ENCODE results near the gene UBAP1L. TPM values are rescaled to one million over a fixed set of nuclear protein-coding genes. Genes with fewer than 3 reads are reported as not detected.

The UBAP1L gene
- total RNA-seq, 1 donor from 2014 or later: 1.8 TPM

- Histone ChIP-seq H3K9ac (ENCODE audit: low read length) (no peak overlapping the region), H3K27ac (ENCODE audit: low read depth, low read length) (peak overlapping the region; percentile 22), H3K4me1 (ENCODE audit: insufficient read depth, low read length) (no peaks in the 10 kb centered on the region), H3K4me3 (ENCODE audit: insufficient read depth, low read depth, low read length) (no peak overlapping the region), H3K27me3 (ENCODE audit: insufficient read depth, low read length) (no peaks in the 10 kb centered on the region), H2AFZ (ENCODE audit: low read depth, low read length) (no peak overlapping the region), H3K9me3 (ENCODE audit: insufficient read depth, low read depth, low read length) (no peaks in the 10 kb centered on the region), H3K79me2 (ENCODE audit: insufficient read depth, low read length) (no peaks in the 10 kb centered on the region), H4K20me1 (ENCODE audit: insufficient read depth, low read length) (peaks cover 8% of the 10 kb centered on the region), H3K4me2 (ENCODE audit: low read length) (no peak overlapping the region), H3K36me3 (ENCODE audit: insufficient read depth, low read length) (peaks cover 4% of the 10 kb centered on the region)
- no peaks in the 10 kb centered on the region for H3K9me3 Mint-ChIP-seq (ENCODE audit: unreplicated experiment)
- FAIRE-seq (no peak), DNase-seq (ENCODE audit: low read depth) (peak; percentile 66)
- TF ChIP-seq CTCF (IDR thresholded peaks at IDR 0.05; ENCODE audit: insufficient read depth, low read depth, low read length) (no peak), EZH2 (IDR thresholded peaks at IDR 0.05; ENCODE audit: insufficient read depth, low read length) (no peak)
- peak overlapping the region; percentile 23 for H3K27ac Mint-ChIP-seq (ENCODE audit: unreplicated experiment)
- H3K4me1 Mint-ChIP-seq (ENCODE audit: low read depth, unreplicated experiment): no peaks in the 10 kb centered on the region
- peaks cover 21% of the 10 kb centered on the region for H3K36me3 Mint-ChIP-seq (ENCODE audit: low read depth, unreplicated experiment)
- no peaks in the 10 kb centered on the region for H3K27me3 Mint-ChIP-seq (ENCODE audit: low read depth, unreplicated experiment)
- H3K4me3 Mint-ChIP-seq (ENCODE audit: unreplicated experiment): no peak overlapping the region
These were observed 4.2 kb downstream of the UBAP1L start for GRCh38 chr15:65110676-65111292.

GRCh38 chr15:65106011-65106590 lies 8.9 kb downstream of the UBAP1L start:
- H3K27me3 ChIP-seq (ENCODE audit: insufficient read depth, low read length): no peaks in the 10 kb centered on the region
- Mint-ChIP-seq H3K4me1 (ENCODE audit: low read depth, unreplicated experiment) (peaks cover 4% of the 10 kb centered on the region), H3K36me3 (ENCODE audit: low read depth, unreplicated experiment) (peaks cover 19% of the 10 kb centered on the region), H3K27me3 (ENCODE audit: low read depth, unreplicated experiment) (peaks cover 14% of the 10 kb centered on the region), H3K9me3 (ENCODE audit: unreplicated experiment) (no peaks in the 10 kb centered on the region), H3K4me3 (ENCODE audit: unreplicated experiment) (no peak overlapping the region), H3K27ac (ENCODE audit: unreplicated experiment) (no peak overlapping the region)
- H3K27ac ChIP-seq (ENCODE audit: low read depth, low read length): no peak overlapping the region
- DNase-seq (ENCODE audit: low read depth) (no peak), FAIRE-seq (no peak)
- no peak overlapping the region for H2AFZ ChIP-seq (ENCODE audit: low read depth, low read length)
- H3K4me2 ChIP-seq (ENCODE audit: low read length): no peak overlapping the region
- no peaks in the 10 kb centered on the region for H3K9me3 ChIP-seq (ENCODE audit: insufficient read depth, low read depth, low read length)
- H3K36me3 ChIP-seq (ENCODE audit: insufficient read depth, low read length): peaks cover 4% of the 10 kb centered on the region
- no peak overlapping the region for H3K4me3 ChIP-seq (ENCODE audit: insufficient read depth, low read depth, low read length)
- H3K9ac ChIP-seq (ENCODE audit: low read length): no peak overlapping the region
- TF ChIP-seq EZH2 (IDR thresholded peaks at IDR 0.05; ENCODE audit: insufficient read depth, low read length) (no peak), CTCF (IDR thresholded peaks at IDR 0.05; ENCODE audit: insufficient read depth, low read depth, low read length) (no peak)
- peaks cover 12% of the 10 kb centered on the region for H4K20me1 ChIP-seq (ENCODE audit: insufficient read depth, low read length)
- no peaks in the 10 kb centered on the region for H3K79me2 ChIP-seq (ENCODE audit: insufficient read depth, low read length)
- no peaks in the 10 kb centered on the region for H3K4me1 ChIP-seq (ENCODE audit: insufficient read depth, low read length)

- TF ChIP-seq CTCF (IDR thresholded peaks at IDR 0.05; ENCODE audit: insufficient read depth, low read depth, low read length): no peak
- H2AFZ ChIP-seq (ENCODE audit: low read depth, low read length): no peak overlapping the region
- no peak for DNase-seq (ENCODE audit: low read depth)
- no peak for FAIRE-seq
- H3K9me3 ChIP-seq (ENCODE audit: insufficient read depth, low read depth, low read length): no peaks in the 10 kb centered on the region
- Mint-ChIP-seq H3K4me1 (ENCODE audit: low read depth, unreplicated experiment) (peaks cover 4% of the 10 kb centered on the region), H3K36me3 (ENCODE audit: low read depth, unreplicated experiment) (peaks cover 20% of the 10 kb centered on the region), H3K9me3 (ENCODE audit: unreplicated experiment) (no peaks in the 10 kb centered on the region), H3K27ac (ENCODE audit: unreplicated experiment) (no peak overlapping the region), H3K4me3 (ENCODE audit: unreplicated experiment) (no peak overlapping the region), H3K27me3 (ENCODE audit: low read depth, unreplicated experiment) (peaks cover 17% of the 10 kb centered on the region)
- H3K4me2 ChIP-seq (ENCODE audit: low read length): no peak overlapping the region
- no peak overlapping the region for H3K9ac ChIP-seq (ENCODE audit: low read length)
- H3K4me3 ChIP-seq (ENCODE audit: insufficient read depth, low read depth, low read length): no peak overlapping the region
- peaks cover 16% of the 10 kb centered on the region for H4K20me1 ChIP-seq (ENCODE audit: insufficient read depth, low read length)
- H3K27me3 ChIP-seq (ENCODE audit: insufficient read depth, low read length): no peaks in the 10 kb centered on the region
- peaks cover 4% of the 10 kb centered on the region for H3K36me3 ChIP-seq (ENCODE audit: insufficient read depth, low read length)
- no peak overlapping the region for H3K27ac ChIP-seq (ENCODE audit: low read depth, low read length)
- no peaks in the 10 kb centered on the region for H3K79me2 ChIP-seq (ENCODE audit: insufficient read depth, low read length)
- no peaks in the 10 kb centered on the region for H3K4me1 ChIP-seq (ENCODE audit: insufficient read depth, low read length)
These were observed 10.0 kb downstream of the UBAP1L start for GRCh38 chr15:65105038-65105437.

Measured in astrocyte (in vitro differentiated cells and primary cell).